SU-DHL-6 (cell line): Measurements from ENCODE around the gene A3GALT2.

Experiments
- H2AFZ ChIP-seq: fragments of 200-600 bp; sonication (generic); 2 replicates; pipeline ENCODE4 v1.6.1; 2014; ENCODE audit warnings: low read depth, mild to moderate bottlenecking, moderate library complexity, mixed read lengths, antibody characterized with exemption, low read length; ENCODE audit not compliant: severe bottlenecking
- H3F3A ChIP-seq: fragments of 200-600 bp; shearing (Covaris generic); 2 replicates; pipeline ENCODE4 v1.6.0; 2016; ENCODE audit warnings: antibody characterized with exemption, mild to moderate bottlenecking; ENCODE audit not compliant: insufficient read depth
- H3K27ac ChIP-seq: fragments of 200-600 bp; sonication (generic); 2 replicates; pipeline ENCODE4 v1.5.1; 2016; ENCODE audit warnings: low read depth, mild to moderate bottlenecking, low read length, moderate library complexity, mixed read lengths
- H3K27me3 ChIP-seq: fragments of 200-600 bp; sonication (generic), shearing (Covaris generic); 2 replicates; pipeline ENCODE4 v1.6.0; 2014; ENCODE audit warnings: mild to moderate bottlenecking, low read length
- H3K36me3 ChIP-seq: fragments of 200-600 bp; sonication (generic); 2 replicates; pipeline ENCODE4 v1.6.1; 2014; ENCODE audit warnings: mild to moderate bottlenecking, low read length, mixed read lengths
- H3K4me2 ChIP-seq: fragments of 300-600, 200-600 bp; shearing (Covaris generic), sonication (generic); 2 replicates; pipeline ENCODE4 v1.6.0; 2014; ENCODE audit warnings: low read length, low read depth, mild to moderate bottlenecking; ENCODE audit not compliant: poor library complexity, severe bottlenecking
- H3K4me3 ChIP-seq: fragments of 200-600 bp; sonication (generic); 2 replicates; pipeline ENCODE4 v1.5.1; 2014; ENCODE audit warnings: antibody characterized with exemption, low read length, mild to moderate bottlenecking, mixed read lengths; ENCODE audit not compliant: insufficient read depth, poor library complexity, severe bottlenecking
- H3K79me2 ChIP-seq: fragments of 200-600 bp; sonication (generic); 2 replicates; pipeline ENCODE4 v1.6.1; 2014; ENCODE audit warnings: mild to moderate bottlenecking, low read length, moderate library complexity; ENCODE audit not compliant: insufficient read depth
- H3K9ac ChIP-seq: fragments of 200-600 bp; sonication (generic); 2 replicates; pipeline ENCODE4 v1.7.0; 2014; ENCODE audit warnings: mild to moderate bottlenecking, low read length
- H3K9me2 ChIP-seq: fragments of 200-600 bp; sonication (generic); replicated peaks from 2 replicates; pipeline ENCODE4 v1.6.1; 2014; ENCODE audit warnings: low read length; ENCODE audit not compliant: insufficient read depth
- H3K9me3 ChIP-seq: fragments of 200-600 bp; sonication (generic); 2 replicates; pipeline ENCODE4 v1.6.1; 2014; ENCODE audit warnings: low read length, mixed read lengths; ENCODE audit not compliant: insufficient read depth
- H4K20me1 ChIP-seq: fragments of 200-600 bp; sonication (generic); 2 replicates; pipeline ENCODE4 v1.6.1; 2014; ENCODE audit warnings: low read depth, mild to moderate bottlenecking, antibody characterized with exemption, low read length, moderate library complexity, mixed read lengths
- CTCF ChIP-seq: fragments of 200-600 bp; sonication (generic); IDR thresholded peaks from one replicate; pipeline ENCODE4 v1.5.1; 2017; ENCODE audit warnings: antibody characterized with exemption, mild to moderate bottlenecking, low read length, moderate library complexity; ENCODE audit not compliant: insufficient read depth, poor library complexity, severe bottlenecking
- EZH2phosphoT487 ChIP-seq: fragments of 200-600 bp; sonication (generic), shearing (Covaris generic); conservative IDR thresholded peaks from 2 replicates; pipeline ENCODE4 v1.6.1; 2018; ENCODE audit warnings: mild to moderate bottlenecking, antibody characterized with exemption, low read length, moderate library complexity, mixed read lengths

Gene A3GALT2

GRCh38 chr1:33260439-33260838 is 60.5 kb downstream of the A3GALT2 start:
- Histone ChIP-seq H4K20me1 (no peaks in the 10 kb centered on the region), H3K27ac (no peak overlapping the region), H2AFZ (no peak overlapping the region), H3K9me3 (no peaks in the 10 kb centered on the region), H3K4me3 (no peak overlapping the region), H3K9me2 (no peaks in the 10 kb centered on the region), H3K9ac (no peak overlapping the region), H3K79me2 (no peaks in the 10 kb centered on the region), H3K4me2 (no peak overlapping the region), H3F3A (no peaks in the 10 kb centered on the region), H3K36me3 (no peaks in the 10 kb centered on the region), H3K27me3 (no peaks in the 10 kb centered on the region)
- TF ChIP-seq CTCF (no peak), EZH2phosphoT487 (no peak)

- no peak overlapping the region for H3K9ac ChIP-seq
- no peaks in the 10 kb centered on the region for H3F3A ChIP-seq
- H3K27me3 ChIP-seq = no peaks in the 10 kb centered on the region
- no peaks in the 10 kb centered on the region for H3K79me2 ChIP-seq
- no peaks in the 10 kb centered on the region for H3K36me3 ChIP-seq
- H3K27ac ChIP-seq = no peak overlapping the region
- TF ChIP-seq EZH2phosphoT487 (no peak), CTCF (no peak)
- no peaks in the 10 kb centered on the region for H4K20me1 ChIP-seq
- no peak overlapping the region for H2AFZ ChIP-seq
- H3K9me2 ChIP-seq = no peaks in the 10 kb centered on the region
- H3K4me2 ChIP-seq = no peak overlapping the region
- H3K4me3 ChIP-seq = no peak overlapping the region
- no peaks in the 10 kb centered on the region for H3K9me3 ChIP-seq
Measured at GRCh38 chr1:33259879-33260278, 61.0 kb downstream of the A3GALT2 start.

GRCh38 chr1:33258788-33259274 is 62.1 kb downstream of the A3GALT2 start:
- H3K9me2 ChIP-seq = no peaks in the 10 kb centered on the region
- H3K9ac ChIP-seq = no peak overlapping the region
- no peaks in the 10 kb centered on the region for H3K9me3 ChIP-seq
- H3K79me2 ChIP-seq = no peaks in the 10 kb centered on the region
- no peak overlapping the region for H3K4me3 ChIP-seq
- H3K27ac ChIP-seq = no peak overlapping the region
- H3K4me2 ChIP-seq = no peak overlapping the region
- TF ChIP-seq EZH2phosphoT487 = no peak
- no peak for TF ChIP-seq CTCF
- H3K36me3 ChIP-seq = no peaks in the 10 kb centered on the region
- no peaks in the 10 kb centered on the region for H3F3A ChIP-seq
- H3K27me3 ChIP-seq = no peaks in the 10 kb centered on the region
- no peak overlapping the region for H2AFZ ChIP-seq
- no peaks in the 10 kb centered on the region for H4K20me1 ChIP-seq
